Measurements from ENCODE around the gene FCN1. TPM values are rescaled to one million over a fixed set of nuclear protein-coding genes. Genes with fewer than 3 reads are reported as not detected.

The FCN1 gene
- total and polyA plus RNA-seq, 2 experiments from 2014 or later = not detected

DNA sequence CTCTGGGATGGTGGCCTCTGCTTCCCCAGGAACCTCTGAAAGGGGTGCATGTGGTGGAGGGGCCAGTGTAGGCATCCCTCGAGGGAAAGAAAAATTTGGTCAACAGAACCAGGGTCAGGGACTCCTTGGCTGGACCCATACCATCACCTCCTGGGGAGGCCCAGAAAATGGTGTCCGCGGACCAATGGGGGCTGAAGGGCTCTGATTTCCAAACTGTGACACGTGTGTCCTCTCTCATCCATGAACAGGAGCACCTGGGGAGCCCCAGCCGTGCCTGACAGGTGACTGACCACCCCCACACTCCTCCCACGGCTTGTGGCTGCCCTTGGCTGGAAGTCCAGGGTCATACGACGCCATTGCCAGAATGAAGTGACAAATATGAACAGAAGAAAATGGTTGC lies 33.2 kb downstream of the FCN1 start:
- H3K36me3 ChIP-seq (replicated peaks; ENCODE audit: insufficient read depth, low read depth) = no peaks in the 10 kb centered on the region
- 96% methylated on average over 8 of the region's 8 CpGs for WGBS (ENCODE audit: low lambda C conversion rate, missing lambda C conversion rate)
- DNase-seq (ENCODE audit: low spot score) = no peak
- no peaks in the 10 kb centered on the region for H3K79me2 ChIP-seq
- H4K20me1 ChIP-seq (ENCODE audit: insufficient read depth, poor library complexity, severe bottlenecking) = no peaks in the 10 kb centered on the region
- no peak overlapping the region for H3K4me2 ChIP-seq
- no peaks in the 10 kb centered on the region for H3K9me2 ChIP-seq (replicated peaks; ENCODE audit: insufficient read depth)
- H3K4me3 ChIP-seq = no peak overlapping the region
- no peak overlapping the region for H3K27ac ChIP-seq
- H3K27me3 ChIP-seq = no peaks in the 10 kb centered on the region
- TF ChIP-seq, protein P1, sequence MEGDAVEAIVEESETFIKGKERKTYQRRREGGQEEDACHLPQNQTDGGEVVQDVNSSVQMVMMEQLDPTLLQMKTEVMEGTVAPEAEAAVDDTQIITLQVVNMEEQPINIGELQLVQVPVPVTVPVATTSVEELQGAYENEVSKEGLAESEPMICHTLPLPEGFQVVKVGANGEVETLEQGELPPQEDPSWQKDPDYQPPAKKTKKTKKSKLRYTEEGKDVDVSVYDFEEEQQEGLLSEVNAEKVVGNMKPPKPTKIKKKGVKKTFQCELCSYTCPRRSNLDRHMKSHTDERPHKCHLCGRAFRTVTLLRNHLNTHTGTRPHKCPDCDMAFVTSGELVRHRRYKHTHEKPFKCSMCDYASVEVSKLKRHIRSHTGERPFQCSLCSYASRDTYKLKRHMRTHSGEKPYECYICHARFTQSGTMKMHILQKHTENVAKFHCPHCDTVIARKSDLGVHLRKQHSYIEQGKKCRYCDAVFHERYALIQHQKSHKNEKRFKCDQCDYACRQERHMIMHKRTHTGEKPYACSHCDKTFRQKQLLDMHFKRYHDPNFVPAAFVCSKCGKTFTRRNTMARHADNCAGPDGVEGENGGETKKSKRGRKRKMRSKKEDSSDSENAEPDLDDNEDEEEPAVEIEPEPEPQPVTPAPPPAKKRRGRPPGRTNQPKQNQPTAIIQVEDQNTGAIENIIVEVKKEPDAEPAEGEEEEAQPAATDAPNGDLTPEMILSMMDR (IDR thresholded peaks at IDR 0.05; ENCODE audit: poor library complexity) = no peak
- no peak for TF ChIP-seq EZH2phosphoT487 (IDR thresholded peaks at IDR 0.05; ENCODE audit: low read depth, severe bottlenecking, unreplicated experiment)
- TF ChIP-seq EZH2 (IDR thresholded peaks at IDR 0.05; ENCODE audit: borderline replicate concordance) = no peak
- H2AFZ ChIP-seq = no peak overlapping the region
- no peaks in the 10 kb centered on the region for H3K4me1 ChIP-seq (ENCODE audit: insufficient read depth)
- no peaks in the 10 kb centered on the region for H3K9me3 ChIP-seq (ENCODE audit: low read depth)

DNA sequence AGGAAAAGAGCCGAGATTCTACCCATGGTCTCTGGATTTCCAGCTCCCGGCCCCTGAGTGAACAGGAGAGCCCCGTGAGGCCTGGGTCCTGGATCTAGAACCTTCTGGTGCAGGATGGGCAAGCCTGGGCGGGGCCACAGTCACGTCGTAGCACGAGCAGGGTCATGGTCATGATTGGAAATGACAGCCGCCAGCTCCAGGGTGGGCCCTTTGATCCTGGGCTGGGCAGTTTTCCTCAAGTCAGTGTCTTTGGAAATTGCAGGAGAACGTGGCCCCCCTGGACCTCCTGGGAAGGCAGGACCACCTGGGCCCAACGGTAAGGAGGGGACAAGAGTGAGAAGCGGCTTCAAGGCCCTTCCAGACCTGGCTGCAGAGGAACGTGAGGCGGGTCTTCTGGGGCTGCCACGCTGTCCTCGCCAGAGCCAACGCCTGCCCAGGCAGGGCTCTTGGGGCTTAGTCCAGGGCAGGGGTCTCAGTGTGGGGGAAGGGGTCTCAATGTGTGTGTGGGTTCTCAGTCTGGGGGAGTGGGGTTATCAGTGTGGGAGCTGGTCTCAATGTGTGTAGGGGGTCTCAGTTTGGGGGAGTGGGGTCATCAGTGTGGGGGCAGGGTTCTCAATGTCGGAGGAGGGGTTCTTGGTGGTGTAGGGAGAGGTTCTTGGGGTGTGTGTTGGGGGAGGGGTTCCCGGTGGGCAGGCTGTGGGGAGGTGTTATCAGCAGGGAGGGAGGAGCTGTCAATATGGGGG lies 34.5 kb downstream of the FCN1 start:
- H3K79me2 ChIP-seq = no peaks in the 10 kb centered on the region
- no peaks in the 10 kb centered on the region for H4K20me1 ChIP-seq (ENCODE audit: insufficient read depth, poor library complexity, severe bottlenecking)
- no peaks in the 10 kb centered on the region for H3K9me2 ChIP-seq (replicated peaks; ENCODE audit: insufficient read depth)
- no peak overlapping the region for H2AFZ ChIP-seq
- no peak for DNase-seq (ENCODE audit: low spot score)
- no peaks in the 10 kb centered on the region for H3K27me3 ChIP-seq
- H3K36me3 ChIP-seq (replicated peaks; ENCODE audit: insufficient read depth, low read depth) = no peaks in the 10 kb centered on the region
- no peaks in the 10 kb centered on the region for H3K4me1 ChIP-seq (ENCODE audit: insufficient read depth)
- 95% methylated on average over 16 of the region's 18 CpGs for WGBS (ENCODE audit: low lambda C conversion rate, missing lambda C conversion rate)
- H3K27ac ChIP-seq = no peak overlapping the region
- no peak overlapping the region for H3K4me3 ChIP-seq
- H3K9me3 ChIP-seq (ENCODE audit: low read depth) = no peaks in the 10 kb centered on the region
- TF ChIP-seq, protein P1 (IDR thresholded peaks at IDR 0.05; ENCODE audit: poor library complexity) = no peak
- TF ChIP-seq EZH2 (IDR thresholded peaks at IDR 0.05; ENCODE audit: borderline replicate concordance) = no peak
- TF ChIP-seq EZH2phosphoT487 (IDR thresholded peaks at IDR 0.05; ENCODE audit: low read depth, severe bottlenecking, unreplicated experiment) = no peak
- H3K4me2 ChIP-seq = no peak overlapping the region

DNA sequence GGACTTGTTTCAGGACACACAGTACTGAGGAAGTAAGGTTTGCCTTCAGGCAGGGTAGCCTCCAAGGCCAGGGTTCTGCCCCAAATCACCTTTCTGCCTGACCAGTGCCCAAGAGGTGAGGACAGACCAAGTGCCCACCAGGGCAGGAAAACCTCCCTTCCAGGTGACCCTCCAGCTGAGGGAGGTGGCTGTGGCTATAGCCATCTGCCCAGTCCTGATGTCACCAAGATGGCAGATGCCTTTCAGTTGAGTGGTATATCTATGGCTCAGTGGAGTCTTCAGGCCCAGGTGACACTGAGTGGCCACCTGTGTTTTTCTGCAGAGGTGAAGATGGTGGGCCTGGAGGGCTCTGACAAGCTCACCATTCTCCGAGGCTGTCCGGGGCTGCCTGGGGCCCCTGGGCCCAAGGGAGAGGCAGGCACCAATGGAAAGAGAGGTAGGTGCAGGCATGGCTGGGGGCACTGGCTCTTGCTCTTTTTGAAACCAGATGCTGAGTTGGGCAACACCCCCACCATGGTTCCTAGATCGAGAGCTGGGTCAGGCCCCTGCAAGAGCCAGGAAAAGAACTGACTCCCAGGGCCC lies 35.4 kb downstream of the FCN1 start:
- TF ChIP-seq EZH2 (IDR thresholded peaks at IDR 0.05; ENCODE audit: borderline replicate concordance) = no peak
- TF ChIP-seq, protein P1 (IDR thresholded peaks at IDR 0.05; ENCODE audit: poor library complexity) = no peak
- TF ChIP-seq EZH2phosphoT487 (IDR thresholded peaks at IDR 0.05; ENCODE audit: low read depth, severe bottlenecking, unreplicated experiment) = no peak
- Histone ChIP-seq H3K27ac (no peak overlapping the region), H3K79me2 (no peaks in the 10 kb centered on the region), H3K9me3 (ENCODE audit: low read depth) (no peaks in the 10 kb centered on the region), H2AFZ (no peak overlapping the region), H3K4me1 (ENCODE audit: insufficient read depth) (no peaks in the 10 kb centered on the region), H3K36me3 (replicated peaks; ENCODE audit: insufficient read depth, low read depth) (no peaks in the 10 kb centered on the region), H3K9me2 (replicated peaks; ENCODE audit: insufficient read depth) (no peaks in the 10 kb centered on the region), H3K4me2 (no peak overlapping the region), H4K20me1 (ENCODE audit: insufficient read depth, poor library complexity, severe bottlenecking) (no peaks in the 10 kb centered on the region), H3K4me3 (no peak overlapping the region), H3K27me3 (no peaks in the 10 kb centered on the region)
- WGBS (ENCODE audit: low lambda C conversion rate, missing lambda C conversion rate) = 82% methylated on average over 3 of the region's 3 CpGs
- no peak for DNase-seq (ENCODE audit: low spot score)
